Measurements from ENCODE around the gene RNPEPL1.
"Not testable (repeated sequence)": the region's sequence is repeated elsewhere in the genome, so short reads cannot be mapped to it uniquely, and the experiment has no call there.

RNPEPL1 gene

DNA sequence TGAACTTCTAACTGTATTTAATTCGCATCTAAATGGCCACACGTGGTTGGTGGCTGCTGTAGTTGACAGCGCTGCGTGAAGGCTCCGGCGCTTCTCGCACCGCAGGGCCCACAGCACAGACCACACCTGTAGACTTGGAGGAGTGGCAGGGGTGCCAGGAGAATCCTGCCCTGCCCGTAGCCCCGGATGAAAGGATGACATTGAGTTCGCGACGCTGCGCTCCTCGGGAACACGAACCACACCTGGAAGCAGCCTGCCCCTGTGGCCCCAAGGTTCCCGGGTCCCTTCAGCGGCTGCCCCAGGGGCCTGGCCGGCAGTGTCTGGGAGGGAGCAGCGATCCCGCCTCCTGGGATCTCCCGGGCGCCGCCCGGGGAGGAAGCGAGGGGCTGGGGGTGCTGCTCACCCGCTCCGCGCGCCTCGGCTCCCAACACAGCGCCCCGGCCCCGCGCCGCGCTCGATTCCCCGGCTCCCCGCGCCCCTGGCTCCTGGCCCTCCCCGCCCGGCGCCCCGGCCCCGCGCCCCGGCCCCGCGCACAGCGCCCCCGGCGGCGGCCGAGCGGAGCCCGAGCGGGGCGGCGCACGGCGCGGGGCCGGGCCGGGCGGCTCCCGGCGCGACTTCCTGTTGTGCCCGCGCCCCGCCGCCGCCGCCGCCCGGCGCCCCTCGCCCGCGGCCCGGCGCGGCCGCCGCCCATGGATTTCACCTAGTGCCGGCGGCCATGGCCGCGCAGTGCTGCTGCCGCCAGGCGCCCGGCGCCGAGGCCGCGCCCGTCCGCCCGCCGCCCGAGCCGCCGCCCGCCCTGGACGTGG is at the start of gene RNPEPL1:
Gene RNPEPL1 (plus strand): TSS at position 613 of the 806 bp plus-strand sequence. CDS start 103 bp downstream, at position 716.
- no peak for FAIRE-seq

GRCh38 chr2:240518981-240519380 is 49.3 kb upstream of the RNPEPL1 start:
- no peak for FAIRE-seq

DNA sequence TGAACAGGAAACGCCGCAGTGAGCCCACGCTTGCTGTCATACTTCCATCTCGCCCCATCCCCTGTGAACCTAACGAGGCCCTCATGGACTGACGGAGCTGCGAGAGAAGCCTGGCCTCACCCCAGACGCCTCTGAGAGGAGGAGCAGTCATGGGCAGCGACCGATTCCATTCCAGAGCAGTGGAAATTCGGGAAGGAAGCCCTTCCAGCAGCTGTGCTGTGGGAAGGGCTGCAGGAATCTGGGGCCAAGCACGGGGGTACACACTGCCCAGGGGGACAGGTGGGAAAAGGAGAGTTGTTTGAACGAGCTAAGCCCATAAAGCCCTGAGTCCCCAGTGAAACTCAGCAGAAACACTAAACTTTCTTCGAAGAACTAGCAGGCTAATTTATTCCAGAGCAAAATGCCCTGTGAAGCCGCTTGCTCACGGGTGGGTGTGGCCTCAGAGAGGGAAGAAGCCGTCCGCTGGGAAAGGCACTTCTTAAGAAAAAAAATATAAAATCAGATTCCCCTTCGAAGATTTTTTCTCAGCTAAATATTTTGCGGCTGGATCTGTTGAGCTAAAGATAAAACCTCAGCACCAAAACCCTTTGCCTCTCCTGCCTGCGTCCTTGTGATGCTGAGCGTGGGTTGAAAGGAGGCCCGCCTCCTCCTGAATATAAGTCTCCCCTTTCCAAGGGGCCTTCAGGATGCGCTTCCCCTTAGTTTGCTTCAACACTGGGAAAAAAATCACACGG is 48.7 kb upstream of the RNPEPL1 start:
- no peak for FAIRE-seq

DNA sequence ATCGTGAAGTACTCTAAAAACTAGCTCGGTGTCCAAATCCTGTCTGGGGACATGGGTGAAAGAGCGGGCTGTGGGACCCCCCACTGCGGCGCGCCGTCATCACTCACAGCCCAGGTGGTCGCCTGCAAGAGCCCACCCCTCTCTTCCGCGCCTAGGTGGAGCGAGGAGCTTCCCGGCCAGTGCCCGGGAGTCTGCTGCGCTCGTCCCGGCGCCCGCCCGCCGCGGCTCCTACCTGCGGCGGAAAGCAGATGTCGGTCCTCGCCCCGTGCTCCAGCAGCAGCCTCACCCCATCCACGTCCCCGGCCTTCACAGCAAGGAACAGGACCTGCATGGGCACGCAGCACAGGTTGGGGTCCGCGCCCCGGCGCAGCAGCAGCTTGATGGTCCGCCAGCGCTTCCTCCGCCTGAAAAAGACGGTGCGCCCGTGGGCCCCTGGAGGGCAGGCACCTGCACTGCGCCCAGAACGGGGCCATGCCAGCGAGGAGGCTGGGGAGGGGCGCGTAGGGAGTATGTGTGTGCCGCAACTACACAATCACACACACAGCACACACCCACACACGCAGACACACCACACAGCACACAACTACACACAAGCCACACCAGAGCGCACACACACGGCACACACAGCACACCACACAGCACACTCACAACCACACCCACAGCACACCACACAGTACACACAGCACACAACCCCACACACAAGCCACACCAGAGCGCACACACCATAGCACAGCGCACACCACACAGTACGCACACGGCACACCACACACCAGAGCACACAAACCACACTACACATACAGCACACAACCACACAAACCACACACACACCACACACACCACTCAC is 47.9 kb upstream of the RNPEPL1 start:
- no peak for FAIRE-seq

- FAIRE-seq = no peak
Observed at GRCh38 chr2:240520974-240521350, 47.3 kb upstream of the RNPEPL1 start.

DNA sequence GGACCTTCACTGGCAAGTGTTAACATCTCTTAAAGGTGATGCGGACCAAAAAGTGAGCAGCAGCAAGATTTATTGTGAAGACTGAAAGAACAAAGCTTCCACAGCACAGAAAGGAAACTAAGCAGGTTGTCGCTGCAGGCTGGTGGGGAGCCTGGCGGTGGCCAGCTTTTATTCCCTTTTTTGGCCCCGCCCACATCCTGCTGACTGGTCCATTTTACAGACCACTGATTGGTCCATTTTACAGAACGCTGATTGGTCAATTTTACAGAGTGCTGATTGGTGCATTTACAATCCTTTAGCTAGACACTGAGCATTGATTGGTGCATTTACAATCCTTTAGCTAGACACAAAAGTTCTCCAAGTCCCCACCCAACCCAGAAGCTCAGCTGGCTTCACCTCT is 46.4 kb upstream of the RNPEPL1 start:
- FAIRE-seq = not testable (repeated sequence)

DNA sequence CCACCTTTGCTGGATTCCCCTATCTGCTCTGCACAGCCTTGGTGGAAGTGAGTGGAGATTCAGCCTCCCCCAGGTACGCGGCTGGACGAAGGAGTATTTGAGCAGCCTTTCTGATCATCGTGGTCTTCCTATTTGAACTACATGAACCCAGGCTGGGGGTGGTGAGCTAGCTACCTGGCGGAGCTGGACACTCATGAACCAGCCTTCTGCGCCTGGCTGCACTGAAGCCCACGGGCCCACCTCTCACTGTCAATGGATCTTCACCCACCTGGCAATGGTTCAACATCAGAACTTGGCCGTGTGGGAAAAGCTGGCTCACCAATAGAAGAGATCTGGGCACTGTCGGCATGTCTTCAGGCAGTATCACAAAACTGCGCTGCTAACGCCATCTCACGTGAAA is 45.9 kb upstream of the RNPEPL1 start:
- FAIRE-seq = no peak

GRCh38 chr2:240523451-240524281 is 44.6 kb upstream of the RNPEPL1 start:
- no peak for FAIRE-seq

- FAIRE-seq = no peak
Observed at GRCh38 chr2:240524963-240525718, 43.1 kb upstream of the RNPEPL1 start.

- FAIRE-seq = no peak
Observed at GRCh38 chr2:240525802-240526201, 42.5 kb upstream of the RNPEPL1 start.

- no peak for FAIRE-seq
Observed at GRCh38 chr2:240526521-240526920, 41.8 kb upstream of the RNPEPL1 start.

DNA sequence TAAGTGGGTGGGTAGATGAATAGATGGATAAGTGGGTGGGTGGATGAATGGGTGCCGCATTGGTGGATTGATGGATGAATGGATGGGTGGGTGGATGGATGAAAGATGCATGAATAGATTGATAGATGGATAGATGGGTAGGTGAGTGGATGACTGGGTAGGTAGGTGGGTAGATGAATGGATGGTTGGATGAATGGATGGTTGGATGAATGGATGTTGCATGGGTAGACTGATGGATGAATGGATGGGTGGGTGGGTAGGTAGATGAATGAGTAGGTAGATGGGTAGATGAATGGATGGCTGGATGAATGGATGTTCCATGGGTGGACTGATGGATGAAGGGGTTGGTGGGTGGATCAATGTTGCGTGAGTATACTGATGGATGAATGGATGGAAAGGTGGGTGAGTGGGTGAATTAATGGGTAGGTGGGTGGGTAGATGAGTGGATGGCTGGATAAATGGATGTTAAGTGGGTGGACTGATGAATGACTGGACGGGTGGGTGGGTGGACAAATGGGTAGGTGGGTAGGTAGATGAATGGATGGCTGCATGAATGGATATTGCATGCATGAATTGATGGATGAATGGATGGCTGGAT is 41.0 kb upstream of the RNPEPL1 start:
- FAIRE-seq = no peak

DNA sequence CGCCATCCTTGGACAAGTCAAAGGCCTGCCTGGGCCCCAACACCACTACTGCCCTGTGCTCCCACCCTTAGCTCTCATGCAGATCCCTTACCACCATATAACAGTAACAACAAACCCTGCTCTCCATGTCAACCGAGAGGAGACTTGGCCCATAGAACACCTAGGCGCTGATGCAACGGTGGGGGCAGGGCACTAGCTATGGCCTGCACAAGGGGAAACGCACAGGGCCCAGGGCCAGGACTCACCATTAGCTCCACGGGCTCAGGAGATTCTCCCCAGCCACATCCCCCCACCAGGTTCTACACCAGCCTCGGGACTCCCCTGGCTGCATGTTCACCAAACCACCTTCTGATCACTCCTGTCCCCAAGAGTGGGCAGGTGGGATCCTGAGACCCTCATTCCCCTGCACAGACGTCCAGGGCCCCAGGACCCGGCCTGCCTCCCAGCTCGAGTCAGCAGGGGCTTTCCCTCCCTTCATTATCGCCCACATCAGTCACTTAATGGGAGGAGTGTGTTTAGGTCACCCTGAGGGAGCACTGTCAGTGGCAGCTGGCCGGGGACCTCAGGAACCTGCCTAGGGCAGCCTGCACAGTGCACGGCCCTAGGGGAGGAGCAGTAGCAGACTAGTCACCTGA is 39.8 kb upstream of the RNPEPL1 start:
- no peak for FAIRE-seq

GRCh38 chr2:240529344-240529999 is 38.8 kb upstream of the RNPEPL1 start:
- no peak for FAIRE-seq

DNA sequence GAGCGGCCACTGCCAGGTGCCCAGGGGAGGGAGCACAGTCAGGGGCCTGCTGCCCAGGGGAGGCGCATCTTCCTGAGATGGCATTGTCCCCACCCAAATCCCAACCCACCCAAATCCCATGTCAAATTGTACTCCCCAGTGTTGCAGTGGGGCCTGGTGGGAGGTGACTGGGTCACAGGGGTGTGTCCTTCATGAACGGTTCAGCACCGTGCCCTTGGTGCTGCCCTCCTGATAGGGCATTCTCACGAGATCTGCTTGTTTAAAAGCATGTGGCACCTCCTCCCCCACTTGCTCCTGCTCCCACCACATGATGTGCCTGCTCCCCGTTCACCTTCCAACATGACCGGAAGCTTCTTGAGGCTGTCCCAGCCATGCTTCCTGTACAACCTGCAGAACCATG is 38.1 kb upstream of the RNPEPL1 start:
- FAIRE-seq = no peak

GRCh38 chr2:240531038-240531437 is 37.2 kb upstream of the RNPEPL1 start:
- FAIRE-seq = no peak

- FAIRE-seq = no peak
Observed at GRCh38 chr2:240532031-240532775, 36.1 kb upstream of the RNPEPL1 start.

DNA sequence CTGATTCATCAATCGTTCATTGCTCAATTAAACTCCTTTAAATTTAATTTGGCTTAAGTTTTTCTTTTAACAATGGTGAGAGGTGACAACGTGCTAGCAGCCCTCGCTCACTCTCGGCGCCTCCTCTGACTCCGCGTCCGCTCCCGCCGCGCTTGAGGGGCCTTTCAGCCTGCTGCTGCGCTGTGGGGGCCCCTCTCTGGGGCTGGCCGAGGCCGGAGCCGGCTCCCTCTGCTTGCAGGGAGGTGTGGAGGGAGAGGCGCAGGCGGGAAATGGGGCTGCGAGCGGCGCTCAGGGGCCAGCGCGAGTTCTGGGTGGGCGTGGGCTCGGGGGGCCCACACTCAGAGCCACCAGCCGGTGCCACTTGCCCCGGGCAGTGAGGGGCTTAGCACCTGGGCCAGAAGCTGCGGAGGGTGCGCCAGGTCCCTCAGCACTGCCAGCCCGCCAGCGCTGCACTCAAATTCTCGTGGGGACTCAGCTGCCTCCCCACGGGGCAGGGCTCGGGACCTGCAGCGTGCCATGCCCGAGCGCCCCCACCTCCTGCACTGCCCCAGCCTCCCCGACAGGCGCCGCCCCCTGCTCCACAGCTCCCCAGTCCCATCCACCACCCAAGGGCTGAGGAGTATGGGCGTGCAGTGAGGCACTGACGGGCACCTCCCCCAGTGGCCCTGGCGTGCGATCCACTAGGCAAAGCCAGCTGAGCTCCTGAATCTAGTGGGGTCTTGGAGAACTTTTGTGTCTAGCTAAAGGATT is 30.1 kb upstream of the RNPEPL1 start:
- no peak for FAIRE-seq

Measured in colon (tissue), 2 donors.